Measurements from ENCODE around the gene SOX13. TPM values are rescaled to one million over a fixed set of nuclear protein-coding genes. Genes with fewer than 3 reads are reported as not detected.
A peak's percentile ranks its signal among the peaks of the same experiment; 100 is the strongest.

SOX13 gene
- total RNA-seq, 1 experiment from 2014 or later = 31.5 TPM

GRCh38 chr1:204075890-204076846 lies 3.3 kb downstream of the SOX13 start:
- peaks cover 22% of the 10 kb centered on the region for H3K4me1 Mint-ChIP-seq (ENCODE audit: low read depth, unreplicated experiment)
- CTCF ChIA-PET = interaction anchor here (1.5 kb wide), 1 partner anchor 205 kb away, joined by 5 read pairs; no protein-coding TSS in a partner anchor
- H3K27ac Mint-ChIP-seq (ENCODE audit: unreplicated experiment) = peak overlapping the region; percentile 58
- Histone ChIP-seq H3K9me3 (no peaks in the 10 kb centered on the region), H3K4me1 (peaks cover 41% of the 10 kb centered on the region), H3K27me3 (replicated peaks; ENCODE audit: control insufficient read depth, insufficient read depth, low read length) (no peaks in the 10 kb centered on the region), H3K36me3 (ENCODE audit: control insufficient read depth, insufficient read depth, low read length) (no peaks in the 10 kb centered on the region; the same call in 1 of the 2 replicates), H3K4me3 (ENCODE audit: low read depth, low read length) (no peak overlapping the region)
- peaks cover 5% of the 10 kb centered on the region for H3K36me3 Mint-ChIP-seq (ENCODE audit: insufficient read depth, unreplicated experiment)
- no peak for DNase-seq
- no peaks in the 10 kb centered on the region for H3K9me3 Mint-ChIP-seq (ENCODE audit: unreplicated experiment)
- H3K4me3 Mint-ChIP-seq (ENCODE audit: unreplicated experiment) = peak overlapping the region; percentile 90
- BruUV-seq (replicated peaks) = TSS peak; percentile 24
- no peaks in the 10 kb centered on the region for H3K27me3 Mint-ChIP-seq (ENCODE audit: insufficient read depth, unreplicated experiment)
- intact Hi-C loops (cut with micrococcal nuclease; ENCODE audit: unreplicated experiment) = loop anchor here (2.0 kb wide), 1 partner anchor 53 kb away; no protein-coding TSS in a partner anchor
- POLR2A ChIA-PET = no interaction called here
- TF ChIP-seq CTCF (IDR thresholded peaks at IDR 0.05; ENCODE audit: insufficient read depth in 1 of 2, low read depth in 1 of 2, low read length in 1 of 2, severe bottlenecking in 1 of 2, unreplicated experiment in 1 of 2) = no peak

GRCh38 chr1:204076891-204077290 lies 4.0 kb downstream of the SOX13 start:
- ChIA-PET POLR2A (no interaction called here), CTCF (no interaction called here)
- no peak for TF ChIP-seq CTCF (IDR thresholded peaks at IDR 0.05; ENCODE audit: insufficient read depth in 1 of 2, low read depth in 1 of 2, low read length in 1 of 2, severe bottlenecking in 1 of 2, unreplicated experiment in 1 of 2)
- peaks cover 5% of the 10 kb centered on the region for H3K36me3 Mint-ChIP-seq (ENCODE audit: insufficient read depth, unreplicated experiment)
- H3K4me1 Mint-ChIP-seq (ENCODE audit: low read depth, unreplicated experiment) = peaks cover 25% of the 10 kb centered on the region
- H3K9me3 Mint-ChIP-seq (ENCODE audit: unreplicated experiment) = no peaks in the 10 kb centered on the region
- H3K27me3 ChIP-seq (replicated peaks; ENCODE audit: control insufficient read depth, insufficient read depth, low read length) = no peaks in the 10 kb centered on the region
- H3K4me3 Mint-ChIP-seq (ENCODE audit: unreplicated experiment) = no peak overlapping the region
- H3K4me3 ChIP-seq (ENCODE audit: low read depth, low read length) = no peak overlapping the region
- H3K9me3 ChIP-seq = no peaks in the 10 kb centered on the region
- no peak for DNase-seq
- no peaks in the 10 kb centered on the region for H3K27me3 Mint-ChIP-seq (ENCODE audit: insufficient read depth, unreplicated experiment)
- peaks cover 41% of the 10 kb centered on the region for H3K4me1 ChIP-seq
- H3K36me3 ChIP-seq (ENCODE audit: control insufficient read depth, insufficient read depth, low read length) = no peaks in the 10 kb centered on the region; the same call in 1 of the 2 replicates
- intact Hi-C loops (cut with micrococcal nuclease; ENCODE audit: unreplicated experiment) = no loop called here
- H3K27ac Mint-ChIP-seq (ENCODE audit: unreplicated experiment) = peak overlapping the region; percentile 58
- no TSS peak for BruUV-seq (replicated peaks)

GRCh38 chr1:204077979-204078696 lies 5.2 kb downstream of the SOX13 start:
- Mint-ChIP-seq H3K4me3 (ENCODE audit: unreplicated experiment) (no peak overlapping the region), H3K27ac (ENCODE audit: unreplicated experiment) (no peak overlapping the region), H3K27me3 (ENCODE audit: insufficient read depth, unreplicated experiment) (no peaks in the 10 kb centered on the region), H3K36me3 (ENCODE audit: insufficient read depth, unreplicated experiment) (peaks cover 5% of the 10 kb centered on the region), H3K9me3 (ENCODE audit: unreplicated experiment) (no peaks in the 10 kb centered on the region), H3K4me1 (ENCODE audit: low read depth, unreplicated experiment) (peaks cover 35% of the 10 kb centered on the region)
- BruUV-seq (replicated peaks) = no TSS peak
- POLR2A ChIA-PET = no interaction called here
- Histone ChIP-seq H3K4me3 (ENCODE audit: low read depth, low read length) (no peak overlapping the region), H3K9me3 (no peaks in the 10 kb centered on the region), H3K27me3 (replicated peaks; ENCODE audit: control insufficient read depth, insufficient read depth, low read length) (no peaks in the 10 kb centered on the region), H3K36me3 (ENCODE audit: control insufficient read depth, insufficient read depth, low read length) (no peaks in the 10 kb centered on the region; the same call in none of the 2 replicates), H3K4me1 (peaks cover 41% of the 10 kb centered on the region)
- no peak for TF ChIP-seq CTCF (IDR thresholded peaks at IDR 0.05; ENCODE audit: insufficient read depth in 1 of 2, low read depth in 1 of 2, low read length in 1 of 2, severe bottlenecking in 1 of 2, unreplicated experiment in 1 of 2)
- intact Hi-C loops (cut with micrococcal nuclease; ENCODE audit: unreplicated experiment) = no loop called here
- DNase-seq = no peak
- CTCF ChIA-PET = interaction anchor here (0.6 to 1.0 kb wide), 2 partner anchors 19 to 207 kb away, joined by 3 read pairs; no protein-coding TSS in a partner anchor
